GM18498 (cell line): ENCODE measurements around the gene NR1H4.
"Not testable (repeated sequence)": the region's sequence is repeated elsewhere in the genome, so short reads cannot be mapped to it uniquely, and the experiment has no call there.

Source experiments
- ATAC-seq: cut with Tn5 transposase; IDR thresholded peaks from one replicate; pipeline ENCODE4 v1.9.1; 2021; ENCODE audit warnings: mild to moderate bottlenecking, moderate library complexity; ENCODE audit not compliant: unreplicated experiment

NR1H4 gene

DNA sequence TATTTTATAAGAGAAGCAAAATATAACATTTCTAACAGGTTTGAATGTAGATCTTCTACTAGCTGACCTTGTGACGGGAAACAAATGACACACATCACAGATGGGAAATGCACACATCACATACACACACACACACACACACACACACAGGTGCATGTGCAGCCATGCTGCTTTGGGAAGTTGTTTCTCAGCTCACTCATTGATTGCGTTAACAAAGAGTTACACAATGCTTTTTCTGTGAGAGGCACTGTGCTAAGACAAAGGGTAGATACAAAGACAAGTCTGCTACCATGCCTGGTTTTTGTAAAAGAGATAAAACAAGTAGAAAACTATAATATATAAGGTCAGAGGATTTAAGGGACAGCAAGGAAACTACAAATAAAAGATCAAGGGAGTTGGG lies 1.3 kb upstream of the NR1H4 start:
- no peak for ATAC-seq

DNA sequence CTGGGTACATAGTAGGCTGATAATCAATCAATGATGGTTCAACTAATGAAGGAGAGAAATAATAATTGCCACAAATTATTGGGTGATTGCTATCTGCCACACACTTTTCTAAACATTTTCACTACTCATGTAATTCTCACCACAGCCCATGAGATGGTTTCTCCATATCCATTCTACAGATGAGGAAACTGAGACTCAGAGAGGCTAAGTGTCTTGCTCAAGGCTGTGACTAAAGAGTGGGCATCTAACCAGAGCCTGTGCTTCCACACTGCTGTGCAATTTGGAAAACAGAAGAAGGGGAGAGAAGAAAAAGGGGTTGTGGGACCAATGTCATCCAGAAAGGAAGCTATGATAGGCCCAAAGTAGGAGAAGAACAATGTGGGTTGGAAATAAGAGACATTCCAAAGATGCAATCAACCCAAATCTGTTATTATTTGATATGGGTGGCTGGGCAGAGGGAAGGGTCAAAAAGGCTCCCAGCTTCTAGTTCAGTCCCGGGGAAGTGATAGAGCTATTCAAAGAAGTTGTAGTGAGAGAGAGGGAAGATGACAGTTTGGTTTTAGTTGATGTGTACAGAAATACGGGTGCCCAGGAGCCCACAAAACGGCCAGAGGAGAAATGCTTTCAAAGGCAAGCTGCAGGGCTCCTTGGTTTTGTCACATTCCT lies 483 bp upstream of the NR1H4 start:
- no peak for ATAC-seq

DNA sequence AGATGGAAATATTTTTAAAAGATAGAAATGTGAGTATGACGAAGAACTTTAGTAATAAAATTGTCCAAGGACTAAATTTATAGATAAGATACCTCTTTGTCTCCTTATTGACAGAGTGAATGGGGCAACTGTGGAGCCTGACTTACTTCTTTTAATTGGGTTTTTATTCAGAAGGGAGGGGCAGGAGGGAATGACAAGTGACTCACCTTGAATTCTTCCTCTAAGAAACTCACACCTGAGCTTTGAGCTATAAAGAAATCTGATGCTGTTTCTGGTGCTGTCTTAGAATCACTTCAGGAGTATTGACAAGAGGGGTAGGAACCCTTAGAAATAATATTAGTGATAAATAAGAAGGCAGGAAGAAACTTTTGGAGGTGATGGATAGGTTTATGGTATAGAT lies 951 bp downstream of the NR1H4 start:
- no peak for ATAC-seq

DNA sequence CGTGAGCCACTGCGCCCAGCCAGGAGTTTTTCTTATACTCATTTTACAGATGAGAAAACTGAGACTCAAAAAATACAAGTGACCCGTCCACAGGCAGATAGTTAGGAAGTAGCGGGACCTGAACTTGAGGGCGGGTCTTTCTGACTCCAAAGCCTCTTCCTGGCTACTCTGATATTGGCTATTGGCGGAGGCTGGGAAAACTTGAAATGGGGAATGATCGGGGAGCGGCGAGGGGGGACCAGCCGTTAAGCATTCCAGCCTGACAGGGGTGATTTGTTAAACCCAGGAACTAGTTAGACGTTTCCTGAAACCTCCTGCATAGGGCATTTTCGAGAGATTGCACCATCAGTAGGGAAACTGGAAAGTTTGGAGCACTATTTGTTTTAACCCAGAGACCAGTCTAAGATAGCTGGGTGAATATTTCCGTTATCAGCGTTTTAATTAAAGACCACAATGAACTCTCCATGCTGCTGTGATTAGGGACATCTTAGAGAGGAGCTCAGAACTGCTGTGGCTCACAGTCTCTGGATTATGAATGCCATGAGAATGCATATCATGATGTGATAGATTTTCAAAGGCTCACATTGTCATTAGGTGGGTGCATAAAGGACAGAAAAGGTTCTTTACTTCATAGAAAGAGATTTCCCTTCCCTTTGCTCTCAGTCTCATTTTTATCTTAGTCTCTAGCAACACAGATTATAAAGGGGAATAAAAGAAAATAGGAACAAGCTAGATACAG lies 2.5 kb downstream of the NR1H4 start:
- ATAC-seq: no peak

DNA sequence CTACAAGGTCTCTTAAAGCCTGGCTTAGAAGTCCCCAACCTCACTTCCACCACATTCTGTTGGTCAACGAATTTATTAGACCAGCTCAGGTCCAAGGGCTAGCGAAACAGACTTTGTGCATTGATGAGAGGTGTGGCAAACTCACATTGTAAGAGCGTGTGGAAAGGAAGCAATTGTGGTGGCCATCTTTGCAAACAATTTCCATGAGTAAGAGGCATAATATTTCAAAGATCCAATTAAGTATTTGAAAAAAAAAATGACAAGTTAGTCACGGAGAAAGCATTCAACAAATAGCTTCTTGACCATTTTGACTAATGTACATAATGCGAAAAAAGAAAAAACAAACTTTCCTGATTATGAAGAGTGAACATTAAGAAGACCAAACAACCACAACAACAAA lies 7.4 kb downstream of the NR1H4 start:
- no peak for ATAC-seq

DNA sequence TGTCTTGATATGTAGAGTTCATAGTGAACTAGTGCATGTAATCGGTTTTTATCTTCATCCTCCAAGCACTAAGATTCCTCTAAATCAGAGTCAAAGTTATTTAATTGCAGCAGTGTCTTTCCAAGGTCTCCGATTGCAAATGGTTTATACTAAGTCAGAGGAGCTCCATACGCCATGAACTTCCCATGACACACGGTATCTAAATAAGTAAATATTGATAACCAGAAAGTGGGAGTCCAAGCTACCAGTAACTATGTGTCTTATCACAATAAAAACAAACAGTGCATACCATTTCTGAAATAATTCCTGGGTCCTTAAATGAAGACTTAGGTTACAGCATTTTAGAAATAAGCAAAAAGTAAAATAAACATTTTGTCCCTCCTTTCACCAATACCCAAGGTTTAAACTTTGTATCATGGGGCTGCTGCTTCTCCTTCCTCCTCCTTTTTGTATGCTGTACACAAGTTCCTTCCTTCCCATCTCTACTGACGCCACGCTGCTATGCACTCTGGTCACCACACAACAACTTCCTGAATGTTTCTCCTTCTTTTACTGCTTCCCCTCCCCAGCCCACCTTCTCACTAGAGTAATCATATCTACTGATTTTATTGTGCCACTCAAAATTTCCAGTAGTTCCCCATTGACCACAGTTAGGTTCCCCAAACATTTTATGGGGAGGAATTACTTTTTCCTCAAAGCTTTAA lies 10.7 kb downstream of the NR1H4 start:
- ATAC-seq: no peak

DNA sequence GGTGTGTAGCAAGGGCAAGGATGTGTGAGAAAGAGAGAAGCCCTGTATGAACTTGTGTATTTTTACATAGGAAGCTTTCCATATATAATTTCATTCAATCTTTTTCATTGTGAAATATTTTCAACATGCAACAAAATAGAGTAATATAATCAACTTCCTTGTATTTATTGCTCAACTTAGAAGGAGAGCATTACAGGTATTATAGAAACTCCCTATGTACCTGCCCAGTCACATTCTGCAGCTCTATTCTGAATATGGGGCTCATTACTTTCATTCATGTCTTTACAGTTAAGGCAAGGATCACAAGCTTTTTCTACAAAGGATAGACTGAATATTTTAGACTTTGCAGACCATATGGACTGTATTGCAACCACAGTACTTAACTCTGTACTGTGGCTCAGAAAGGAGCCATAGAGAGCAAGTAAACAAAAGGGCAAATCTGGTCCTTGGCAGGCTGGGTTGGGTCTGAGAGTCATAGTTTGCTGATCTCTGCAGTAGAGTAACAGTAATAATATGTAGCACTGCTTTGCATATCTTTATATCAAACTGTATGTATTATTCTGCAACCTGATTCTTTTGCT lies 11.3 kb downstream of the NR1H4 start:
- no peak for ATAC-seq

DNA sequence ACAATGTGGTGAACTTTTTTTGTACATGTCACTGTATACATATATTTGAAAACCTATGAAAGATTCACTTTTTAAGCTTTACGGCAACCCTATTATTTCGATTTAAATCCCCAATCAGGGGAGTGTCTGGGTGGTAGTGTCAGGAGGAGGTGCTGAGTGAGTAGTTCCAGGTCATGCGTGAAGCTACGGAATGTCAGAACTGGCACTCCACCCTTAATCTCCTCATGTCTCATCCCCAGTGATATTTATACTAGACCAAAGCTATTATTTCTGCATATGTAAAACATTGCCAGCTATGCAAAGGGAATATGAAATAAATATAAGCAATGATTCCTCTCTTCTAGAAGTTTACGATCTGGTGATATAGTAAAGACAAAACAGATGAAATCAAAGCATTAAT lies 12.3 kb downstream of the NR1H4 start:
- ATAC-seq: no peak

DNA sequence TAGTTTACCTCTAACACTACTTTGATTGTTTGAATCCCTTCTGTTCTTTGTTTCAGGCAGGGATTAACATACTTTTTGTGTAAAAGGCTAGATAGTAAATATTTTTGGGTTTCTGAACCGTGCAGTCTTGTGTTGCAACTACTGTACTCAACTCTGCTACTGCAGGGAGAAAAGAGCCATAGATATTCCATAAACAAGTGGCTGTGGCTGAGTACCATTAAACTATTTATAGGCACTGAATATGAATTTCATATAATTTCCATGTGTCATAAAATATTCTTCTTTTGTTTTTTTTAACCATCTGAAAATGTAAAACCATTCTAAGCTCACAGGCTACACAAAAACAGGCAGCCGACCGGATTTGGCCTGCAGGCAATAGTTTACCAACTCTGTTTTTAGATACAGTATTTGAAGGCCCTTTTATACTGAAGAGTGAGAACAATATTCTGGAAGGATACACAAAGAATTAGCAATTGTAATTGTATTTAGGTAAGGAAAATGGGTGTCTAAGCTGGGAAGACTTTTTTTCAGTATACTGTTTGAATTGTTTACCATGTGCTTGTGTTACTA lies 15.7 kb downstream of the NR1H4 start:
- no peak for ATAC-seq

DNA sequence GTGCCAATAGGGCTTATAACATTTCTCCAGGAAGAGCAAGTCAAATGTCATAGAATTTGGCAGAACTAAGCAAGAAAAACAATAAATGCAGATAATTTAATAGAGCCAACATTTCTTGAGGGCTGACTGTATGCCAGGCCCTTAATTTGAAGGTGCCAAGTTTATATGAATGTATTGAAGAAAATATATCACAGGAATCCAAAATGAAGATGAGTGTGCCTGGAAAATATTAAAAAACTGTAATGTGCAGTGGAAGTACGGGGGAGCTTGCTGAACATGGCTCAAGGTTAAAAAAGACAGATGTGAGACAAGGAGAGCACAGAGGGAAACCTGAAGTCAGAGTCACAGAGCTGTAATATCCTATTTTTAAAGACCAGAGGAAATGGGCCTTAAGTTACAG lies 16.4 kb downstream of the NR1H4 start:
- ATAC-seq: no peak

DNA sequence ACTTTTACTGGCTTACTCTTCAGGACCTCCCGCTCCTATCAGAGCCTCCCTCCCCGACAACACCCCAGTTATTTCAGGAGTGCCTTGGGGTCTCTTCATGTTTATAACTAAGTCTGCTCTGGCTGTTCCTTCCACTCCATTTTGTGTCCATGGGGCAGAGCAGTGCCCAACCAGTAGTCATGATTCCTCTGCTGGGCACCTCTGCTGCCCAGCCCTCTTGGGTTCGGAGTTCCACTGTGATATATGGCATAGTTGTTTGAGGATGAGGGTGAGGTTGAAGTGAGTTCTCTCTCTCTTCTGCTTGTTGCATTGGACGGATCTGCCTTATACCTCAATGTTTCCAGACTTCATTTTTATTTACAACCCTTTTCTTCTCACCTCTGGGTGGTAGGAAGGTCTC lies 17.4 kb downstream of the NR1H4 start:
- ATAC-seq: no peak

DNA sequence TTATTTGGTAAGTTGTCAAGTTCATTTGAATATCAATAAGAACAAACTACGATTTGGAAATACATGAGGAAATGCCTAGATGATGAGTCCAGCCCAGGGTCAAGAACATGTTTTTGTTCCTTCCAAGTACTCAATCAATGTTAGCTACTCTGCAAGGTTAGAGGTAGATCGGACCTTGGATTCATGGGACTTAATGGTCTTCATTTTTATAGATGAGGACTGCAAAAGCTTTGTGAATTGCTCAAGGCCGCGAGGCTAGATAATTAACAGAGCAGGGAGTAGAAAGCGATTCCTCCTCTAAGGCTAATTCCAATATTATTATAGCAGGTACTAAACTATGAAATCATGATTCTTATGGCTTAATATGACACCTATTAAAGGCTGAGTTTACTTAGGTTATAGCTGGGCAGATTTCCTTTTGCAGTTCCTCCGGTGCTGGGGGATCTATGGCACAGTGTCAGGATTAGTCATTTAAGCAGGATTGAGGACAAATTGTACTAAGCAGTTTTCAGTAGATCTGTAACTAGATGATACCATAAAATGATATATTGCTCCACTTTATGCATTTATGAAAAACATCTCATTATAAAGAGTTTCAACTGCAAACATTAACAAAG lies 19.8 kb downstream of the NR1H4 start:
- no peak for ATAC-seq

DNA sequence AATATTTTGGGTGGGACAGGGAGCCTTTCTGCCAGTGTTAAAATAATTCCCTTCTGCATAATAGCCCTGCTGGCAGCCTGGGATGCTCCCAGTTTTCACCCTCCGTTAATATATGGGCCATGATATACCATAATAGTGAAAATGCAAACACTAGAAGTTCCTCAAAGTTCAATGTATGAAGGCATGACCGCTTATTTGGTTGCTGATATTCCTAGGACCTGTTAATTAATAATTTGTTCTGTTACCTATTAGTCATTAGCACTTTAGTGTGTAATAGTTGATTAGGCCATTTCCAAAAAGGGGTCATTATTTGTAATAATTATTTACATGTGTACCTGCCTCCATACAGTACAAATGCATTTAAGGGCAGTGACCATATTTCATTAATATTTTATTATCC lies 20.4 kb downstream of the NR1H4 start:
- no peak for ATAC-seq

DNA sequence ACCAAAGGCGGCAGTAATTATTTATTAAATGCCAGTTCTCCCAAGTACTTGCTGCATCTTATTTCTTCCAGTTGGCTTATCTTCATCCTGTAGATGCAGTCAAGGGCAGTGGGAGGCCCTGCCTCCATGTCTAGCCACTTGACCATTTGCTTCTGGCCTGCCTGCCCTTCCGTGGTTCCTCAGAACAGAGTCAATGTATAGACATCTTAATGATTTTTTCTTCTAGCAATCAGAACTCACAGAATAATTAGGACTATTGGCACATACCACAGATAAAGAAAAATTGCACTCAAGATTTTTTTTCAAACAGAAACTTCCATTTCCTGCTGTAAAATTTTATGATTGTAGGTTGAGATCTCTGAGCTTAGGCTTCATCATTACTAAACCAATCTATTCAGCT lies 20.9 kb downstream of the NR1H4 start:
- no peak for ATAC-seq

DNA sequence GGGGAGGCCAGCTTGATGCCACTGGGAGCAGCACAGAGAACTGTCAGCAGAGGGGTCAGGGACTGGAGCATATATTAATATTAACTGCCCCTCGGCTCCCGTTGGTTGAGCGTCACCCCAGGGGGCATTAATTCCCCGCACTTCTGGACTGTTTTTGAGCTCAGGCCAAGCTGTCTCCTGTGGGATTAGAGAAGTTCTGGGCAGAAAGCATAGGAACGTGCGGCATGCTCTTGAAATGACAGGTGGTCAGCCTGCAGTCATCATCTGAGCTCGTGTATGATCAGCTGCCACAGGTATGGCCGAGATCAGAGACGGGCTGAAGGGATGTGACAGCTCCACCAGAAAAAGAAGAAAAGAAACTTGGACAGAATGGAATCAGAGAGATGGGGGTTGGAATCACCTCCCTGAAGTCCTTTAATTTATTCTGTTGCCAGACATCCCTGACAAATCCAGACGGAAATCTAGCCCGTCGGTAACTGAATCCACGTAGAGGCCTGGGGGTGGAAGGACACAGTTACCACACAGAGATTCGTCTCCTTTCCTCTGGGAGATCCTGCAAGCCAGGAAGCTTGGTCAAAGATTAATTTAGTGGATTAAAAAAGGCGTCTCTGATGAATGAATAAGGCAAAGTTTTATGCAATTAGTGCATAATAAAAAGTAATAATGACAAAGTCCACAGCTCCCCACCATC lies 23.6 kb downstream of the NR1H4 start:
- ATAC-seq: no peak

DNA sequence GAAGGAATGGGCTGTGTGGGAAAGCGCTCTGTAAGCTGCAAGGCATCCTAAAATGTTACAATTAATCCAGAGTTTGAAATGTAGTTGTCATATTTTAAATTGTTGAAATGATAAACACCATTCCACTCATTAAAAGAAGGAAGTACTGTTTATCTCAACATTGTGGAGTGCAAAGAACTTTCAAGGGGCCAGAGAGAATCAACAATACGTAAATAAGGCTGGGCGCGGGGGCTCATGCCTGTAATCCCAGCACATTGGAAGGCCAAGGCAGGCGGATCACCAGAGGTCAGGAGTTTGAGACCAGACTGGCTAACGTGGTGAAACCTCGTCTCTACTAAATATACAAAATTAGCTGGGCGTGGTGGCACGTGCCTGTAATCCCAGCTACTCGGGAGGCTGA lies 24.5 kb downstream of the NR1H4 start:
- ATAC-seq: no peak

DNA sequence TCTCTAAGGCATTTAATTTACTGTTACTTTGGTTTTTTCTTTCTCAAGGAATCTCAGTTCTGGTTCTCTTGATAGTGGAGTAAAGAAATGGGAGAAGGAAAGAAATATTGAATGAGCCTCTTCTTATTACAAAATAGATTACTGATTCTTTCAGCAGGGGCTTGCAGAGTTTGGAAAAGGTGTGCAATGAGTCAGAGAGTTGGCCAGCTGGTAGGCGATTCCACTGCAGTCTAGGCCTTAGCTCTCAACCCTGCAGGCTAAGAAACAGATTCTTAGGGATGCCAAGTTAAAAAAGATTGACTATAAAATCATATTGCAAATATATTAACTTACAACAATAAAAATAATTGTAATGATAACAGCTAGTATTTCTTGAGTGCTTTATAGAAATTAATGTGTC lies 25.8 kb downstream of the NR1H4 start:
- no peak for ATAC-seq

DNA sequence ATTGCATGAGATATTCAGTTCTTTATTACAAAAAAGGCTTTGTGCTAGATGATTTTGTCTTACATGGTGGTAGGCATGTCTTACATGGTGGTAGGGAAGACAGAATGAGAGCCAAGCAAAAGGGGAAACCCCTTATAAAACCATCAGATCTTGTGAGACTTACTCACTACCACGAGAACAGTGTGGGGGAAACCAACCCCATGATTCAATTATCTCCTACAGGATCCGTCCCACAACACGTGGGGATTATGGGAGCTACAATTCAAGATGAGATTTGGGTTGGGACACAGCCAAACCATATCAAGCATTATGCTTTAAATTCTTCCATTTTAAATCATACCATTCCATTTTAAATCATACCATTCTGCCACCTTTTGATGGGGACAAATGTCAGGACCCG lies 29.1 kb downstream of the NR1H4 start:
- ATAC-seq: not testable (repeated sequence)

DNA sequence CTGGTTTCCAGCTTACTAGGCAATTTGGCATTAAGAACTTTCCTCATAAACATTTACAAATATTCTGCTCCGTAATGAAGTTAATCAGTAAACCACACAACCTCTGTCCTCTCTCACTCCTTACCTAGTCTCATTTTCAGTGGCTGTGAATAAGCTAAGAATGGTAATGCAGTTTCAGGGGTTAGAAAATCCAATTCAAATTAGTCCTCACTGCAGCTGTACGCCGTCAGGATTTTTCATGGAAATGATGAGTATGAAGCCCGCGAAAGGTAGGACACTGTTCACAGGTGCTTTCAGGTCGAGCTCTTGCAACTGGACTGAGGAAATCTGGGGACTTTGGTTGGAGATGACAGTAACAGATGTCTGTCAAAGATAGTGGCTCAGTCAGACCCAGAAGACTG lies 29.6 kb downstream of the NR1H4 start:
- ATAC-seq: no peak

DNA sequence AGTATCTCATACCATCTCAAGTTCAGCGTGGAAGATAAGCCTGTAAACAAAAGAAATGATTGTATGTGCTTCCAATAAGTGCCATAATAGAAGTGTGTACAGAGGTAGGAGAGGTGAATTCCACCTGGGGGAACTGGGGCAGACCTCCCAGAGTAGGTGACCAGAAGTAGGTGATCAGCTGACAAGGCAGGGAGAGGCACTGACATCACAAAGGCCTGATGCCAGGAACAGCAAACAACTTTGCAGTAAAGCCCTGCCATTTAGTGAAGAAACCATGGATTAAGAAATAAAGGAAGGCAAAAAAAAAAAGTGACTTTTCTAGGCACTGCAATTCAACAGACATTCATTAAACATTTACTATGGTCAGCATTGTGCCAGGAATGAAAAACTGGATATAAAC lies 31.1 kb downstream of the NR1H4 start:
- no peak for ATAC-seq

DNA sequence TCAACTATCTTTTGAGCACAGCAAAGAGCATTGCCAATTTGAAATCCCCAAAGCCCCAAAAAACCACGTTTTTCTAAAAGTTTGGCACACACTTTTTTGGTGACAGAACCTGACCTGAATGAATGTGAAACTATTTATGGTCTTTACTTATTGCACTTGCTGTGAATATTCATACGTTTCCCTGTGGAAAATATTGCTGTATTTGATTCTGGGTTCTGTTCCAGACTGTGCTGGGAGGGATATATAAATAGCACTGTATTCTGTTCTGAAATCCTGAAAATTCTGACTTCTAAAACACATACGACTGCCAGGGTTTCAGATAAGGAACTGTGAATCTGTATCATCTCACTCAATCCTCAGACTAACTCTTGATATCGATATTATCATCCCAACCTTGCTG lies 35.1 kb downstream of the NR1H4 start:
- ATAC-seq: no peak
